DMS 273 (cell line): ENCODE measurements around the gene USP35.
A peak's percentile ranks its signal among the peaks of the same experiment; 100 is the strongest.
"Not testable (repeated sequence)": the region's sequence is repeated elsewhere in the genome, so short reads cannot be mapped to it uniquely, and the experiment has no call there.

Source experiments
- DNase-seq: peaks from one replicate; lab custom pipeline; 2025; ENCODE audit not compliant: unreplicated experiment; lab: John Stamatoyannopoulos, UW

The USP35 gene

DNA sequence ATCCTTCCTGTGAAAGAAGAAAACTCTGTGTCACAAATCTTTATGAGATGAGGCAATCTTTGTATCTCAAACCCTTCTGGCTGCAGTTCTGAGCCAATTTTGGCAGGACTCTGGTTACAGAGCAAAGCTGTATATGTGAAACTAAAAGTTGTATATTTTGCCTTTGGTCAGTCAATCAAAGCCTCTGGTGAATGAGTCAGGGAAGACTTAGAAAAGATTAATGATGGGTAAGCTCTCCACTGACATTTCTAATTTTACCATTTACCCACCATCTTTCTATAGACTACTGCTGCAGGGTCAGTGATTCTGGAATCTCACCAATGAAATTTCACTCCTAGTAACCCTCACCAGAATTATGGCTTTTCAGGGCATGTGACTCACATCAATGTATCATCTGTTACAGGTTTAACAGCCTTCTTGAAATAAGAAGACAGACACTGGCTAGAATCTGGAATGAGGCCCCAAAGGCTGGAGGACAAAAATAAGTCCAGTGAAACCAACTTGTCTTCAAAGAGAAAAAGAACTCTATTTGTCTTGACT lies 43.3 kb downstream of the USP35 start:
- DNase-seq = peak; percentile 4

- DNase-seq = not testable (repeated sequence)
These were observed 44.3 kb downstream of the USP35 start for GRCh38 chr11:78233046-78233445.

DNA sequence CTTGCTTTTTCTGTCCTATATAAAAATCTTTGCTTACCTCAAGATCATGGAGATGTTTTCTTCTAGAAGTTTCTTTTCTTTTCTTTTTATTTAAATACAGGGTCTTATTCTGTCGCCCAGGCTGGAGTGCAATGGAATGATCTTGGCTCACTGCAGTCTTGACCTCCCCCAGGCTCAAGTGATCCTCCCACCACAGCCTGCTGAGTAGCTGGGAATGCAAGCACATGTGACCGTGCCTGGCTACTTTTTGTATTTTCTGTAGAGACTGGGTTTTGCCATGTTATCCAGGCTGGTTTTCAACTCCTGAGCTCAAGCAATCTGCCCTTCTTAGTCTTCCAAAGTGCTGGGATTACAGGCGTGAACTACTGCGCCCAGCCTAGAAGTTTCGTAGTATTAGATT lies 45.3 kb downstream of the USP35 start:
- no peak for DNase-seq

GRCh38 chr11:78237293-78238046 lies 48.8 kb downstream of the USP35 start:
- no peak for DNase-seq

DNA sequence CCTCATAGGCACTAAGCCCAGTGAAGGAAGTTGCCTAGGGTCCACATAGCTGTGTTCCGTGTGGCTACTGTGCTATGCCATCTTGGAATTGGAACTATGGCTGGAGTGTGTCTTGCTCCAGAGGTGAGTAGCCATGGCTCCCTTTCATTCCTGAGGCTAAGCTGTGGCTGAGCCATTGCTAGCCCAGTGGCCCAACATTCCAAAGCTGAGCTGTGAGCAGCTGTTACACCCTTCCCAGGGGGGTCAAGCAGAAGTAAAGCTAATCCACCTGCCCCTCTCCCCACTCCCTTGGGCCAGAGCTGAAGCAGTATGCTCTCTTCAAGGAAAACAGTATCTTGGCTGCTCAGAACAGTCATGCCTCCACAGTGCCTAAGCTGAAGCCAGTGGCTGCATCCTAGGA lies 51.1 kb downstream of the USP35 start:
- no peak for DNase-seq

DNA sequence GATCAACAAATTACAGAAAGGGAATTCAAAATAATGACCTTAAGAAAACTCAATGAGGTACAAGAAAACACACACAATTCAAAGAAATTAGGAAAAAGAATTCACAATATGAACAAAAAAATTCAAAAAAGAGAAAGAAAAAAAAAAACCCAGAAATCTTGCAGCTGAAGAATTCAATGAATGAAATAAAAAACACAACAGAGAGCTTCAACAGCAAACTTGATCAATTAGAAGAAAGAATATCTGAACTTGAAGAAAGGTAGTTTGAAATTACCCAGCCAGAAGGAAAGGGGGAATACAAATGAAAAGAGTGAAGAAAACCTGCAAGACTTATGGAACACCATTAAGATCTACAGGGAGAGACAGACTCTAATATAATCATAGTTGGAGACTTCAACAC lies 52.8 kb downstream of the USP35 start:
- no peak for DNase-seq

DNA sequence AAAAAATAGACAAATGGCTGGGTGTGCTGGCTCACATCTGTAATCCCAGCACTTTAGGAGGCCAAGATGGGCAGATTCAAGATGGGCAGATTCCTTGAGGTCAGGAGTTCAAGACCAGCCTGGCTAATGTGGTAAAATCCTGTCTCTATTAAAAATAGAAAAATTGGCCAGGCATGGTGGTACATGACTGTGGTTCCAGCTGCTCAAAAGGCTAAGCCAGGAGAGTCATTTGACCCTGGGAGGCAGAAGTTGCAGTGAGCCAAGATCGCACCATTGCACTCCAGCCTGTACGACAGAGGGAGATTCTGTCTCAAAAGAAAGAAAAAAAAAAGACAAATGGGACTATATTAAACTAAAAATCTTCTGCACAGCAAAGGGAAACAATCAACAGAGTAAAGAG lies 55.4 kb downstream of the USP35 start:
- DNase-seq = peak; percentile 61

DNA sequence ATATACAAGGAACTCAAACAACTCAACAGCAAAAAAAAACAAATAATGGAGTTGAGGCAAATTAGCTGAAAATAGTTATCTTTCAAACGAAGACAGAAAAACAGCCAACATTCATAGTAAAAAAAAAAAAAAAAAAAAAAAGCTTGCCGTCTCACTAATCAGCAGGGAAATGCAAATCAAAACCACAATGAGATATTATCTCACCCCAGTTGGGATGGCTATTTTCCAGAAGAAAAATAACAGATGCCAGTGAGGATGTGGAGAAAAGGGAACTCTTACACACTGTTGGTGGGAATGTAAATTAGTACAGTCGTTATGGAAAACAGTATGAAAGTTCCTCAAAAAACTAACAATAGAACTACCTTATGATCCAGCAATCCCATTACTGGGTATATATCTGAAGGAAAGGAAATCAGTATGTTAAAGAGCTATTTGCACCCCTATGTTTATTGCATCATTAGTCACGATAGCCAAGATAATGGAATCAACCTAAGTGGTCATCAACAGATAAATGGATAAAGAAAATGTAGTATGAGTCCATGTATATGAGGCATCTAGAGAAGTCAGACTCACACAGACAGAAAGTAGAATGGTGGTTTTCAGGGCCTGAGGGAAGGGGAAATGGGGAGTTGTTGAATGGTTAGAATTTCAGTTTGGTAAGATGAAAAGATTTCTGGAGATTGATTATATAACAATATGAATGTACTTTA lies 56.0 kb downstream of the USP35 start:
- DNase-seq = peak; percentile 80

DNA sequence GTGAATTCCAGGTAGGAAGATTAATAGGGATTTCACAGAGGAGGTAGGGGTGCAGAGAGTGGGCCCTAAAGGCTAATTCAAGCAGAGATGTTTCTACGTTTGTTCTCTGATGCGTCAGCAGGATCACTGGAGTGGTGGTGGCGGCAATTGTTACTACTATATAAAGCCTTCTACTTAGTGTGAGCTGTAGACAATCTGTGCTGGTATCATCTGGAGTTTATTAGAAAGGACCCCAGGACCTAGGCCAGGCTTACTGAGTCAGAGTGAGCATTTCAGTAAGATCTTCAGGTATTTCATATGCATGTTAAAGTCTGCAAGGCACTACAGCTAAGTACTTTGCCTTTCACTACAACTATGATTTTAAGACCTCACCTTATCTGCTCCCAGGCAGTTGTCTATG lies 59.5 kb downstream of the USP35 start:
- DNase-seq = no peak

GRCh38 chr11:78248903-78249302 lies 60.2 kb downstream of the USP35 start:
- no peak for DNase-seq

- no peak for DNase-seq
These were observed 61.4 kb downstream of the USP35 start for GRCh38 chr11:78250099-78250498.

GRCh38 chr11:78251083-78251775 lies 62.5 kb downstream of the USP35 start:
- DNase-seq = no peak

DNA sequence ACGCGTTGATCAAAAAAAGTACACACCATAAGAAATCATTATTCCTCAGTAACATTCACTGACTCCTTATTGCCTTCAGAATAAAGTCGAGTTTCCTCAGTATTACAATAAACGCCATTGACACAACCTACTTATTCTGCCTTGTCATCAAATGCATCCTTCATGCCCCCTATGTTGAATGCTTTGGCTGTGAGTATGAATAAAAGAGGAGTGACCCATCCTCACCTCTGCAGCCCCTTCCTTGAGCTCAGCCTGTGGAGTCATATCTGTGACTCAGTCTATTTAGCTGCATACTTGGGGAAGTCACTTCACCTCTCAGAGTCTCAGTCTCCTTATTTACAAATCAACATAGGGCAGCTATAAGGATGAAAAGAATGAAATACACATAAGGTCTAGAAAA lies 65.1 kb downstream of the USP35 start:
- DNase-seq = no peak

DNA sequence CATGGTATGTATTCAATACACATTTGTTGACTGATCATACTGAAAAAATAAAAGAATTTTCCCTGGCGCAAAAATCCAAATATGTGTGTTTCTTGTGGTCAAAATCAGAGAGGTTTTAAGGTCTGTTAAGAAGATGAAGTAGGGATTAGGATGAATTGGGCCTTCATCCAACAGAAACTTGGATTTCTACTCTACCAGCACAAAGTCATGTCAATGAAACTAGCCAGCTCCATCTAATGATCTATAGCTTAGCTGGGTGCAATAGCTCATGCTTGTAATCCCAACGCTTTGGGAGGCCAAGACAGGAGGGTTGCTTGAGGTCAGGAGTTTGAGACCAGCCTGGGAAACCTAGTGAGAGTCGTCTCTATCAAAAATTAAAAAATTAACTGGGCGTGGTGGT lies 65.5 kb downstream of the USP35 start:
- DNase-seq = no peak

DNA sequence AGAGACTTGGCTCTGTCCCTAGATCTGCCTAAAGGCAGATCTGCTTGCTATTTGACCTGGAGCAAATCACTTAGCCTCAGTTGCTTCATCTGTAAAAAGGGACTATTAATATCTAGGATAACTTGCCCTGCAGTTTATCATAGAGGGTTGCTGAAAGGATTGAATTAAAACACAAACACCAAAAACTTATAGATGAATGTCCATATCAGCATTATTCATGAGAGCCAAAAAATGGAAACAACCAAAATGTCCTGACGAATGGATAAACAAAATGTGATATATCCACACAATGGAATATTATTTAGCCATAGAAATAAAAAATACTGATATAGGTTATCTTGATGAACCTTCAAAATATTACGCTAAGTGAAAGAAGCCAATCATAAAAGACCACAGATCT lies 67.2 kb downstream of the USP35 start:
- no peak for DNase-seq

- DNase-seq = no peak
These were observed 68.2 kb downstream of the USP35 start for GRCh38 chr11:78256962-78257361.

DNA sequence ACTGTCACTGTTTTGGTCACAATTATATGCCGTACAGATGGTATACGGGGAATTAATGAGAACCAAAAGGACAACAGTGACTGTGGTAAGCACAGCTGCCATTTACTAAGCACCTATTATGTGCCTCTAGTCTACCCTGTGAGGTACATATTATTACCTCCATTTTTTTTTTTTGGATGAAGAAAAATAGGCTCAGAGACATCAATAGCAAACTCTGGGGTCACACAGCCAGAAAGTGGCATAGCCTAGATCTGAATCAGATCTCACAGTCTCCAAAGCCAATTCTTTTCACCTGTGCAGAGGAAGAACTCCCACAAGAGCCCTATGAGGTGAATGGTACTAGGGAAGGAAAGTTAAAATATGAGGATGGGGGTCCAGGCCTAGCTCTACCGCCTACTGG lies 68.9 kb downstream of the USP35 start:
- no peak for DNase-seq

DNA sequence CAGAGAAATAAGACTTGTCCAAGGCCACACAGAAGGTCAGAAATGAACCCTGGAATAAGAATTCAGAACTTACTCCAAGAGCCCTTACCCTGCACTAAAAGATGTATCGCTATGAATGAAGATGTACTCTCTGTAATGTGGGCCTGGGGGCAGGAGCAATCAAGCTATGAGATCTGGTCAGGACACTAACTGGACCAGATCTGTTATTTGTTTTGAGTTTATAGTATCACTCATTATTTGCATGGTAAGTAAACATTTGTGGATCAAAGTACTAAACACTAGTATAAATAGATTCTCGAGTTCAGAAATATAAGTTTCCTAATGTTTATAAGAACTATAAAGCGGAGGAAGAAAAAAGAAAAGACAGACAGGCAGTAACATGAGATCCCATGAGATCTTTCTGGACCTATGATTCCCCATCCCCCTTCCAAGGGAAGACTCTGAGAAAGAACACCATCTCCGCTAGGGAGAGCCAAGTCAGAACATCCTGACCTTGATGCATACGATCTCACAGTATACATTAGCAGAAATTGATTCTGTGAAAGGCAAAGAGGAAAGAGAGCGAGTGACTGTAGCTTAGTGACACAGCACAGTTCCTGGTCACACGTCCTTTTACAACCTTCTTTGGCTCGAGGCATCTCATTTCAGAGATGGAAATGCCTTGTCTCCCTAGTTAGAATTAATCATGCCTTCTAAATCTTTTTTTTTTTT lies 71.2 kb downstream of the USP35 start:
- no peak for DNase-seq

DNA sequence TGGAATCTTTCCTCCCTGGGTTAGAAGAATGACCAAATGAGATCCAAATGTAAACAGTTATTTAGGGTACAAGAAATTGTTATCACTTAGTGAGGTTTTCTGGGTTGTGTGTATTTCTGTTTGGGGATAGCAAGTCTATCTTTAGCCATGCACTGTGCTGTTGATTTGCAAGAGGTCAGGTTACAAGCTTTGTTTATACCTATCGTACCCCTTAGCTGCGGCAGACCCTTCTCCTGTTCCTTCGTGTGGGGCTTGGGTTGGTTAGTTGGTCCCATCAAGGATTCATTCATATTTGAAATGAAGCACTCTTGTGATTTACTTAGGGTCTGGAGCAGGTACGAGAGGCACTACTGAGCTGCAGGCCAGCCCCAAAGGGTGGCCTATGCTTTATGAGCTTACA lies 72.6 kb downstream of the USP35 start:
- no peak for DNase-seq

- no peak for DNase-seq
These were observed 73.1 kb downstream of the USP35 start for GRCh38 chr11:78261828-78262227.

GRCh38 chr11:78262238-78262637 lies 73.5 kb downstream of the USP35 start:
- no peak for DNase-seq
